GM19324 (cell line): ENCODE results near the gene SLC26A4.

Experiments used
- ATAC-seq: cut with Tn5 transposase; IDR thresholded peaks from one replicate; pipeline ENCODE4 v1.9.1; 2021; ENCODE audit warnings: mild to moderate bottlenecking, moderate library complexity; ENCODE audit not compliant: unreplicated experiment, low FRiP score

The SLC26A4 gene

DNA sequence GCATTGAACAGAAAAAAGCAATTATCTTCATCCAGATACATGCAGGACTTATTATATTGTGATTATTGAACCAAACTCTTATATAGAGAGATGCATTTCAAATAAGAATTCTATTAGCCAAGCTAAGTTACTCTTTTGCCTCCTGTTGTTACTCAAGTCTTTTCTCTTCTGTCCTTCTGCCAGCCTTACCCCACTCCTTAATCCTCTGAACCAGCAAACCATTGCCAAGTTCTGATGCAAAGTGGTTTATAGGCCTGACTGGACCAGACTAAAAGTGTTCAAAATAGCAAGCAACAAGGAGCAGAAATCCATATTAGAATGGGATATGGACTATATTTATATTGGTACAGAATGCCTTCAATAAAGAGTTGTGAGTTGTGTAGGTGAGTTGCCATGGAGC is 2.2 kb upstream of the SLC26A4 start:
- ATAC-seq: no peak

DNA sequence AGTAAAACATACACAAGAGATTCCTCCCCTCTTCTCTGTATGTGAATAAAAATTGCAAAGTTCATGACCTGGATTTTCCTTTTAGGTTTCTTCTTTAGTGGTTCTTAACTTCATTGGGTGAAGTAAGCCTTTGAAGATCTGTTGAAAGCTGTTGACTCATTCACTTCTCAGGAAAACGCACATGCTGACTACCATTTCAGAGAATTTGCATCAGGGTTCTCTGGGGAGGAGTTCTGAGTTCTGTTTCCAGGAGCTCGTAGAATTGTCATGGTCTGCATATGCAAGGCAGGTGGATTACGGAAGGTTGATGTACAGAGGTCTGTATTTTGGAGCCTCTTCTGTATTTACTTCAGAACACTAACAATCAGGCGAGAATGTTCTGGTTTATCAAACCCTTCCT is 962 bp upstream of the SLC26A4 start:
- ATAC-seq: no peak

DNA sequence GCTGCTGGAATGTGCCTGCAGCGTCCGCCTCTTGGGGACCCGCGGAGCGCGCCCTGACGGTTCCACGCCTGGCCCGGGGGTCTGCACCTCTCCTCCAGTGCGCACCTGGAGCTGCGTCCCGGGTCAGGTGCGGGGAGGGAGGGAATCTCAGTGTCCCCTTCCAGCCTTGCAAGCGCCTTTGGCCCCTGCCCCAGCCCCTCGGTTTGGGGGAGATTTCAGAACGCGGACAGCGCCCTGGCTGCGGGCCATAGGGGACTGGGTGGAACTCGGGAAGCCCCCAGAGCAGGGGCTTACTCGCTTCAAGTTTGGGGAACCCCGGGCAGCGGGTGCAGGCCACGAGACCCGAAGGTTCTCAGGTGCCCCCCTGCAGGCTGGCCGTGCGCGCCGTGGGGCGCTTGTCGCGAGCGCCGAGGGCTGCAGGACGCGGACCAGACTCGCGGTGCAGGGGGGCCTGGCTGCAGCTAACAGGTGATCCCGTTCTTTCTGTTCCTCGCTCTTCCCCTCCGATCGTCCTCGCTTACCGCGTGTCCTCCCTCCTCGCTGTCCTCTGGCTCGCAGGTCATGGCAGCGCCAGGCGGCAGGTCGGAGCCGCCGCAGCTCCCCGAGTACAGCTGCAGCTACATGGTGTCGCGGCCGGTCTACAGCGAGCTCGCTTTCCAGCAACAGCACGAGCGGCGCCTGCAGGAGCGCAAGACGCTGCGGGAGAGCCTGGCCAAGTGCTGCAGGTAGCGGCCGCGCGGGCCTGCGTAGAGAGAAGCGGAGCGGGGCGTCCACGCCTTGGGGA is 645 bp downstream of the SLC26A4 start:
- ATAC-seq: peak; percentile 44

DNA sequence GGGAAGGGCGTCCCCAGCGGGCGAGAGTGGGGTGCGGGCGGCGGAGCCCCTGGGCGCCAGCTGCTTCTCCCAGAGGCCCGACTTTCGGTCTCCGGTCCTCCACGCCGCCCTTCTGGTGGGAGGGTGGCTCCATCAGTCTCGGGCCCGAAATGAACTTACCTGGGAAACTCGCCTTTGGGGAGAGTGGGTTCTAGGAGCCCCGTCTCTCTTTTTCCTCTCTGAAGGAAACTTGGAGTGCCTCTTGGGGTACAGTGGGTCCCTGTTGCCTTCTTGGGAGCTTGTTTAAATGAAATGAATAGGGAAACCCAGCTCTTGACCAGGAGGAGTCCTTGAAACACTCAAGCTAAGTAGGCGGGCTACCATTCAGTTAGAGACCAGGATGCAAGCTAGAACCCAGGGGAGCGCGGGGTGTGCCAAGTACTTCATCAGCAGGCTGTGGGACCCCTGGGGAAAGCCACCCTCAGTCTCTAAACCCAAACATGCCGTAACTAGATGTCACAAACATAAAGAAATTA is 1.3 kb downstream of the SLC26A4 start:
- ATAC-seq: no peak

DNA sequence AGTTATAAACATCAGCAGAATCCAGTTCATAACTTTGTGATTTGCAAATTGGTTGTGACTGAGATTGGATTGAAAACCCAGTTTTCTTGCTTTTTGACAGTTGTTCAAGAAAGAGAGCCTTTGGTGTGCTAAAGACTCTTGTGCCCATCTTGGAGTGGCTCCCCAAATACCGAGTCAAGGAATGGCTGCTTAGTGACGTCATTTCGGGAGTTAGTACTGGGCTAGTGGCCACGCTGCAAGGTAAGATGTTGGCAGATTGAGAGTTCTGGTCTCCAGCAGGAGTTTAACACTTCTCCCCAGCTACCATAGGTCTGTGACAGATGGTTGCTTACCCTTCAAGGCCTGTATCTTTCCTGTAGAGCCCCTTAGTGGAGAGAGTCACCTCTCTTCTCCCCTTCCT is 2.6 kb downstream of the SLC26A4 start:
- ATAC-seq: no peak

DNA sequence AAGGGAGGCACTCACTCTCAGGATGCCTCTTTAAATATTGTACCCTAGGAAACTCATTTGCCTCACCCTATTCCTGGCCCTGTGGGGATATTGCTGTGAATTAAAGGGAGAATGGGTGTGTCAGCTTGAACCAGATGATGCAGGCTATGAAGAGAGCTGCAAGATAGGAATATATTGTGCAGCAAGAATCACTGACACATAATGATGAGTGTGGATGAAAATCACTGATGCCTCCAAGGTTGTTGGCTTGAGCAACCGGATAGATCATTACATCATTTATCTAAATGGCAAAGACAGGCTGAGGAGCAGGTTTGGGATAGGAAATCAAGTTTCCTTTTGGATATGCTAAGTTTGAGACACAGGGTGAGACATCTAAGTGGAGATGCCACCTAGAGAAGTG is 6.2 kb downstream of the SLC26A4 start:
- no peak for ATAC-seq

DNA sequence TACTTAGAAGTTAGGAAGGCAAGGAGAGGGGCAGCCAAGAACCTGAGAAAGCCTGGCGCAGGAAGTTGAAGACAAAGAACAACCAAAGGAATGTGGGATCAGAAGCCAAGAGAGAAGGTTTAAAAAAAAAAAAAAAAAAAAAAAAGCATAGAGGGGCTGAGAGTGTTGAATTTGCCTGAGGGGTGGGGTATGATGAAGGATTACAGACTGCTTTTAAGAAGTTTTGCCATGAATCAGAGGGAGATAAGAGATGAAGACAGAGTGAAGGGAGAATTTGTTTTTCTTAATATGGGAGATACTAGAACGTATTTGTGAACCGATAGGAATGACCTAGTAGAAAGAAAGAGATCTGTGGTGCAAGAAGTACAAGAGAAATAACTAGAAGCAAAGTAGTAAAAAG is 6.7 kb downstream of the SLC26A4 start:
- ATAC-seq: no peak

DNA sequence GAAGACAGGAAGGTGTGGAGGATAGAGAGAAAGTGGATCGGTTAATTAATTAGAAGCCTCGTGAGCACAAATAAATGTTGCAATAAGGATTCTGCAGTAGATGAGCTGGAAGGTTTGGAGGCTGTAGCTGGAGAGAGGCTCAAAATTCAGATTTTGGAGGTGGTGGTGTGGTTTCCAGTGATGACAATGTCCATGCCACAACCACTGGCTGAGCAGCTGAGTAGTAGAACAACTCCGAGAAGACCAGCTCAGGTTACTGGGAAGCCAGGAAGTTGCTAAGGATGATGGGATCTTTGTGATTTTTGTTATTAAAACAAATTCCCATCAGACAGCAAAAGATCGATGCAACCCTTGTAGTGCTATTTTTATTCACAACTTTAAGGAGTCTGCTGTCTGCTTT is 7.7 kb downstream of the SLC26A4 start:
- no peak for ATAC-seq

DNA sequence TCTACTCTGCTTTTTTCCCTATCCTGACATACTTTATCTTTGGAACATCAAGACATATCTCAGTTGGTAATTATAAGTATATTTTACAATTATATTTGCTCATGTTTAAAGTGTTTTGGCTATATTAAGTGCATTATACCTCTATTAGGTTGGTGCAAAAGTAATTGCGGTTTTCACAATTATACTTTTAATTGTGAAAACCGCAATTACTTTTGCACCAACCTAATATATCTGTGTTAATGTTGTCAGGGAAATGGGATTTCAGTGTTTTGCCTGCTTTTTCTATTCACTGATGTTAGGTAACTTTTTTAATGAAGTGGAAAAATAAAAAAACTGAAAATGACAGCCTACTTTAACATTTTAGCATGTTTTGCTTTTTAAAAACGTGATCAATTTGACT is 11.6 kb downstream of the SLC26A4 start:
- no peak for ATAC-seq

DNA sequence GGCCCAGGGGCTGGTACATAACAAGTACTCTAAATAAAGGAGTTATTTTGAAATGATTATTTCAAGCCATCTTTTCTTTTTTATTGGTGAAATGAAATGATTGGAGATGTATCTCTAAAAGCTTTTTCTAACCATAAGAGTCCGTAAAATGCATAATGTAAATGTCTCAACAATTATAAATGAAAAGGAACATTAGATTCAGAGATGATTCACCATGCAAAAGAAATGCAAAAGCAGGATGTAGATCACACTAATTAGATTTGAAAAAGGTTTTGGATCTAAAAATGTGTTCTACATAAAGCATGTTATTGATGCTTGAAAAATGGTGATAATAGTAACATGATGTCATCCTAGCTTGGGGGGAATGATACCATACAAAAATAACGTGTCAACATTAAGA is 15.6 kb downstream of the SLC26A4 start:
- no peak for ATAC-seq

DNA sequence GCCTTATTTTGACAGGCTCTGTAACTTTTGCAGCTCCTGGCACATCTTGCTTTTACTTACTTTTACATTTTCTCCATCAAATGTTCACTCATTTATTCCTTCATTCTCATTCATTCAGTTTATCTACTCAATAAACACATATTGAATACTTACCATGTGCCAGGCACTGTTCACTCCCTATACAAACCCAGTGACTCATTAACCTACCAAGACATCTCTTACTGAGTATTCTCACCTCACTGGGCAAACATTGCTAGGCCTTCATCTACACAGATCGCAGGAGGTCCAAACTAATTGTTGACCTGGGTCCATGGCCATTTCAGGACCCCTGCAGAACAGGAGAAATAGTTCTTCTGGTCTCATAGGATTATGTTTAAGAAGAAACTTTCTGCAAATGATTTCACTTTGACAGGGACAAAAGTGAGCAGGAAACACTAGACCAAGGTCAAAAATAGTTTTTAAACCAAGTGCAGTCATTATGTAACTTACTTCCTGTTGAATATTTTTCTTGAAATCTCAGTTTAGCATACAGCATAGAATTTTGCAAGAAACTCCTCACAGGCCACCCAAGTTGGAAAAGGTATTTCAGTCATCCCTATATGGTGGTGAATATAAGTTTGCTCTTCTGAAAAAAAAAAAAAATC is 17.6 kb downstream of the SLC26A4 start:
- no peak for ATAC-seq

DNA sequence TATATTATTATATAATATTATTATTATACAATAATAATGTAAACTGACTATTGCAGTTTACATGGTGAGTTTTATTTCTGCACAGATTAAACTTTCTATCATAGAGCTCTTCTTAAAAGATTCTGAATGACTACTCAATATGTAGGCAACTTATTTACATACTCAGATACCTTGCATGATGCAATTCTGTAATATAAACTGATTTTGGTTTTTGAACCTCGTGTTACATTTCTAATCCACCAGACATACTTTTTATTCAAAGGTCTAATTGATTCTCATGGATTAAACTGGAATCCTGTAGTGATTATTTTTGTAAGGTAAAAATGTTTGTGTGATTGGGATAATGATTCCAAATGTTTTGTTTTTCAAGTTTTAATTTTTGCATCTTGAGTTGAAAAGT is 19.9 kb downstream of the SLC26A4 start:
- ATAC-seq: no peak

DNA sequence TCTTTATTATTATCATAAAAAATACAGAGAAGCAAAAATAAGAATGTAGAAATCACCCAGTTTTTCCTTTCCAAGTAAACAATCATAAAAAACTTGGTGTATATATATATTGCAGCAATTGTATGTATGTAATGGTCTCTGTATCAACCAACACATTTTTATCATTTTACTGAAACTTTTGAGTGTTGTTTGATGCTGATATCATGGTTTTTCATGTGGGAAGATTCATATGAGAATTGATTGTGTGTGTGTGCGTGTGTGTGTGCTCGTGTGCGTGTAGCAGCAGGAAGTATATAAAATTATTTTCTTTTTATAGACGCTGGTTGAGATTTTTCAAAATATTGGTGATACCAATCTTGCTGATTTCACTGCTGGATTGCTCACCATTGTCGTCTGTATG is 22.3 kb downstream of the SLC26A4 start:
- ATAC-seq: no peak

DNA sequence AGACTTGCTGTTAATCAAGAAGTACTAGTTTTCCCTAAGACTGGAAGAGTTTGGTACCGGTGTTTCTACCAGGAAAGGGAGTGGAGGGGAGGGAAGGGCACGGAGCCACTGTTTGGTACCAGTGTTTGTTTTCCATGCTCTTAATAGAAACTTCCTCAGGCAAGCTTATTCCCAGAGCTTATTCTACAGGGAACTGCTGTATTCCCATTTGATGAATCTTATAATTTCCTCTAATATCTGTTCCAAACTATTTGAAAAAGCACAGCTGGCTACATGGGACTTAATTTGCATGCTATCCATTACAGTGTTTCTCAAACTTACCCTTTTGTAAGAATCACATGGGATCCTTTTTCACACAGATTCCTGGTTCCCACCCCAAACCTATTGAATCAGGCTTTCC is 23.7 kb downstream of the SLC26A4 start:
- no peak for ATAC-seq

DNA sequence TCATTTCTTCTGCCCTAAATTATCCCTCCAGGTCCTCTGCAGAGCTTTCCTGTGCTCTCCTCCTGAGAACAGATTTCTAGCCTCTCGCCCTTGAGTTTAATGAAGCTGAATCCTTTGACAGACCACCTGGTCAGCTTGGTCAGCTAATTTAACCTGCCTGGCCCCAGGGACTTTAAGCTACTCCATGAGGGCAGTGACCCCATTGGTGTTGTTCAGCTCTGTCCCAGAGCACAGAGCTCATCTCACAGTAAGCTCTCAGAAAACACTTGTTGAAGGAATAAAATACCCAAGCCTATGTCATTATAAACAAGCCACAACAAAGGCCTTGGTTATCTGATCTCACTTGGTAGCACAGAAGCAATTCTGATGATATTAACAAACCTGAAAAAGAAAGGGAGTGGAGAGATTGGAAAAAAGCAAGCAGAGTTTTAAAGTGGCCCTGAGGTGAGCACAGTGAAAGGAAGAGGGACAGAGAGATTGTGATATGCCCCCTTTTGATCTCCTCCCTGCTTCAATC is 24.4 kb downstream of the SLC26A4 start:
- no peak for ATAC-seq

DNA sequence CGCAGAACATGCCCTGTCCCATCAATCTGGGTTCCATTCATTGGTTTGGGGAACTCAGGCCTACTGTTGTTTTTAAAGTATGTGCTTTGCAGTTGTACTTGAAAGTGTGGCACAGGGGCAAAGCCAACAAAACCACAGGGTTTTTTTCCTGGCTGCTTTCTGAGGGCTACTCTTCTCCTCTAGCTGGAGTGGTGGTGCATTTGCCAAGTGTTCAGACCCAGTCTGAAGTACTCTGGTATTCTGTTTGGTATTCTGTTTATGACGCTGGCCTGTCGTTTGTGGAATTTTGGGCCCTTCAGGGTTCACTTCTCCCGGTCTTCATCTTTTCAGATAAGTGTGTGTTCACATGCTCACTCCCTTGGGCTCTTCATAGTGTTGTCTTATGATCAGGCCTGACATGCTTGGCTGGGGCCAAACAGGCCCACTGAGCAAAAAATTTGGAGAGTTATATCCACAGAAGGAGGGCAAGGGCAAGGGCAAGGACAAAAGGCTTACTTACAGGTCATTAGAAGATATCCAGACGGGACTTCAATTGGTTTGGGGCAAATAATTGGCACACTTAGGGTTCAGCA is 26.3 kb downstream of the SLC26A4 start:
- ATAC-seq: no peak

DNA sequence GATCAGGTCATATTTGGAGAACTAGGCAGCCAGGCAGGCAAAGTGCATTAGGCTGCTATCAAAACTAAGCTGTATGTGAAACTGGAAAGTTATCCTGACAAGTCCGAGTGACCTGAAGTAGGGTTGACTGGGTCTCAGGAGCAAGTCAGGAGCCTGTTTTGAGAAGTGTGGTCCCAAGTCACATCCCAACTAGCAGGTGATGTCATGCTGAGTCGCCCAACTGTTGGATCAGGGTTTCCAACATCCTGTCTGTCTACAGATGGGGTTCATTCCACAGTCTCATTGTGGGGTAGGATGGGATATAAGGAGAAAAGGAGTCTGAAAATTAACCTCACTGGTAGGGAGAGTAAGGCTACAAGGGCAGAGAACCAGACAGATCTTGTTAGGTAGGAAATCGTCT is 27.0 kb downstream of the SLC26A4 start:
- ATAC-seq: no peak

DNA sequence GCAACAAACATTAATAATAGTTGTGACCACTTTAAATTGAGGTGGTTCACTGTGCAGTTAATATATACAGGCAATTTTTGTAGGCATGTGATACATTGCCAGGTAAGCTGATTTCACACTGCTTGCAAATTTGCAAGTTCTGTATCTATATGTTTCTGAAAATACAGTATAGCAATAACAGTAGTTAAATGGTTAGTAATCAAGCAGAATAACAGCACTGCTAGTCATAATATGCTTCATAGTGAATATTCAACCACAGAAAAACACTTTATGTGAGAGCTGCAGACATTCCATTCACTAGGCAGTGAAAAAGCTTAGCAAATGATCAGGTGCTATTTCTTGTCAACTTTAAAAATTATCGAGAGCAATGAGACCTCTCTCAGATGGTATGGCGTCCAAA is 28.9 kb downstream of the SLC26A4 start:
- no peak for ATAC-seq

DNA sequence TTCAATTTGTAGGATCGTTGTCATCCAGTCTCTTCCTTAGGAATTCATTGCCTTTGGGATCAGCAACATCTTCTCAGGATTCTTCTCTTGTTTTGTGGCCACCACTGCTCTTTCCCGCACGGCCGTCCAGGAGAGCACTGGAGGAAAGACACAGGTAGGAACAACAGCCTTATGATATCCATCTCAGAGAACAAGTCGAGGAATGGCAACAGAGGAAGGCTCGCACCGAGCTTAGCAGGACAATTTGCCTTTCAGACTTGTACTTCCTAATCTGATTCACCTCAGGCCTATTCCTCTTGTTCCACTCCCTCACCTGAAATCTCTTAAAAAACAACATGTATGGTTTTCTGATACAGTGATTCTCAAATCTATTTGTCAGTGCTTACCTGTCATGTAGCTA is 29.5 kb downstream of the SLC26A4 start:
- ATAC-seq: no peak

DNA sequence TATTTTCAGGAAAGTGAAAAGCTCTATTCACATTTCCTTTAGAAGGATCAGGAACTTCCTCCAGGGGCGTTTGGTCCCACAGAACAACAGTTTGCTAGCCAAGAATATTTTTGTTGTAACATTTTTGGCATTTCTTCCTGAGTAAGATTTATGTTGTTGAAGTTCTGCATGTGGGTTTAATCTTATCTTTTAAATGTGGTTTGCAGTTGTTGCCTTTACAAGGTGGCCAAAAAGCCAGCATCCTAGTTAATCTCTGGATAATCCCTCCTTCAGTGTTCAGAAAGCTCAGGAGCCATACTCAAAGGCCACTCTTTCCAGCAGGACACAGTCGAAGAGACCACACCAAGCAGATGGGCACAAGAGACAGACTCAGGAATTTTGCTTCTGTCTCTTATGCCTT is 30.0 kb downstream of the SLC26A4 start:
- no peak for ATAC-seq

DNA sequence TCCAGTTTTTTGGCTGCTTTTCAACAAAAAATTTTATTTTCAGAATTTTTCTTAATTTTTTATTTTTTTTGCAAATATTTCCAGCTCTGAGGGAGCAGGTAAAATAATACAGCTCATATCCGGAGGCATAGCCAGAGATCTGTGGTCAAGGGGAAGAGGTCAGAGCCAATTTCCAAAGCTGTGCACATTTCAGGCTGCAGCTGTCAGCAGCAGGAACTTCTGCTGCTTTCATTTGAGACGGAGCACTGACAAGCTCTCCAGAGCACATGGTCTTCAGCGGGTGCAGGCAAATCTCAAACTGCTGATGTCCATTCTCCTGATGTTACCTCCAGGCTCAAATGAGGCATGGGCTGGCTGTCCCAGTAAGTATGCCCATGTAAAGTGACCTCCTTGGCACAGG is 31.1 kb downstream of the SLC26A4 start:
- ATAC-seq: no peak

DNA sequence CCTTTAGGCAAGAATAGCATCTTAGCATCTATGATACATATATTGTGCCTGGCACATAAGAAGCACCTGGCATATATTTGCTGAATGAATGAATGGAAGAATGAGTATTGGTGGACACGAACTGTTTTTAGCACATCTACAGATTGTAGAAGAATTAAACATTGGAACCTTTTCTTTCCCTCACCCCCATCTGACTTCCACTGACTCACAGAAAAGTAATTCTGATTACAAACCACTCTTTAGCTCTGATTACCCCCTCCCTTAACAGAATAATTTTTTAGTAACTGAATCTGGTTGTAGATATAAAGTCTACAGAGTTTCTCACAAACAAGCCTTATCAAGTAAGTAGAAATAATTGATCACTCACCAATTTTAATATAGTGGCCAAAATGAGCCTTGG is 31.9 kb downstream of the SLC26A4 start:
- no peak for ATAC-seq
